ENCODE results near the gene MAOB.

- no peak for TF ChIP-seq CTCF (IDR thresholded peaks at IDR 0.05; ENCODE audit: insufficient read depth, low read length)
- TF ChIP-seq REST (IDR thresholded peaks at IDR 0.05; ENCODE audit: insufficient replicate concordance, low read depth), result no peak
- TF ChIP-seq POLR2AphosphoS5 (IDR thresholded peaks at IDR 0.05; ENCODE audit: low read depth), result no peak
- TF ChIP-seq GABPA (IDR thresholded peaks at IDR 0.05; ENCODE audit: low read depth), result no peak
Observed at GRCh38 chrX:43733699-43734098, 148.6 kb downstream of the MAOB start.
